HepG2 (cell line): Measurements from ENCODE around the gene MEF2A.

Experiments used
- CHD2 ChIP-seq: IDR thresholded peaks from 2 replicates; pipeline ENCODE4 v1.6.1; 2011; ENCODE audit warnings: low read depth, low read length, improper control_type of control experiment
- CTCF ChIP-seq: sonication (generic); formaldehyde crosslinking; IDR thresholded peaks from 2 replicates; pipeline ENCODE4 v1.5.0; 2020; ENCODE audit warnings: mild to moderate bottlenecking, missing genetic modification reagents, moderate library complexity
- EP300 ChIP-seq, 3 experiments: sonication (generic) in 1 of 3; formaldehyde crosslinking in 1 of 3; IDR thresholded peaks; 2 replicates each; pipeline versions ENCODE4 v1.5.1 to v1.6.1; 2011 to 2020; ENCODE audit warnings: low read depth in 2 of 3, low read length in 2 of 3, borderline replicate concordance in 1 of 3, improper control_type of control experiment in 1 of 3, mild to moderate bottlenecking in 1 of 3, missing genetic modification reagents in 1 of 3, moderate library complexity in 1 of 3
- GABPB1 ChIP-seq: IDR thresholded peaks from 2 replicates; pipeline ENCODE4 v1.6.1; 2016; ENCODE audit warnings: mild to moderate bottlenecking, missing genetic modification reagents, moderate library complexity, missing compliant biosample characterization
- MTF1 ChIP-seq: sonication (generic); formaldehyde crosslinking; IDR thresholded peaks from 2 replicates; pipeline ENCODE4 v1.5.0; 2020; ENCODE audit warnings: missing genetic modification reagents
- POLR2AphosphoS5 ChIP-seq: IDR thresholded peaks from 2 replicates; pipeline ENCODE4 v1.6.1; 2012; ENCODE audit warnings: low read depth, low read length
- RAD21 ChIP-seq: fragments of 450-650 bp; formaldehyde crosslinking; IDR thresholded peaks from 2 replicates; pipeline ENCODE4 v1.5.0; 2020; ENCODE audit warnings: mild to moderate bottlenecking
- TARDBP ChIP-seq: sonication (generic); formaldehyde crosslinking; IDR thresholded peaks from 2 replicates; pipeline ENCODE4 v1.8.0; 2022; ENCODE audit warnings: mild to moderate bottlenecking, missing genetic modification reagents
- ZBTB20 ChIP-seq: sonication (generic); formaldehyde crosslinking; IDR thresholded peaks from 2 replicates; pipeline ENCODE4 v1.8.1; 2023; ENCODE audit warnings: missing genetic modification reagents, low read depth, mild to moderate bottlenecking, borderline replicate concordance
- ZNF235 ChIP-seq: sonication (generic); formaldehyde crosslinking; IDR thresholded peaks from 2 replicates; pipeline ENCODE4 v1.8.1; 2023; ENCODE audit warnings: mild to moderate bottlenecking, missing genetic modification reagents, borderline replicate concordance
- TF ChIP-seq, protein P1 (sequence below): sonication (generic); formaldehyde crosslinking; IDR thresholded peaks from 2 replicates; pipeline ENCODE4 v1.8.0; 2022; ENCODE audit warnings: missing genetic modification reagents, mild to moderate bottlenecking, inconsistent platforms, borderline replicate concordance

GRCh38 chr15:99565049-99565298, 810 bp upstream of the MEF2A start:
- no peak; the same call in 1 of the 2 replicates for TF ChIP-seq RAD21 (CRISPR knock-in tag)
- no peak for TF ChIP-seq TARDBP (CRISPR knock-in tag)
- TF ChIP-seq POLR2AphosphoS5: no peak
- TF ChIP-seq CHD2: no peak
- no peak for TF ChIP-seq GABPB1 (CRISPR knock-in tag)
- TF ChIP-seq, protein P1, sequence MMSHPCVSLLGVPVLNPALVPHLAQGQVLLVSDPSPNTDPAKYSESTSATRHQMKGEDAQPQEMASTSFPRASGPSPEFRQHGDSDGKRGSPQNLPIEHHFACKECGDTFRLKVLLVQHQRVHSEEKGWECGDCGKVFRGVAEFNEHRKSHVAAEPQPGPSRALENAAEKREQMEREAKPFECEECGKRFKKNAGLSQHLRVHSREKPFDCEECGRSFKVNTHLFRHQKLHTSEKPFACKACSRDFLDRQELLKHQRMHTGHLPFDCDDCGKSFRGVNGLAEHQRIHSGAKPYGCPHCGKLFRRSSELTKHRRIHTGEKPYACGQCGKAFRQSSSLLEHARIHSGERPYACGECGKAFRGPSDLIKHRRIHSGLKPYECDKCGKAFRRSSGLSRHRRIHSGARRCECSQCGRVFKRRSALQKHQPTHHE: no peak
- no peak for TF ChIP-seq MTF1 (CRISPR knock-in tag)
- TF ChIP-seq CTCF (CRISPR knock-in tag): no peak
- TF ChIP-seq ZNF235: no peak
- no peak for TF ChIP-seq EP300 (IDR thresholded peaks at IDR 0.05; ENCODE audit: low read depth in 2 of 2, low read length in 2 of 2)
- TF ChIP-seq EP300 (CRISPR knock-in tag; IDR thresholded peaks at IDR 0.05; ENCODE audit: borderline replicate concordance): no peak
- TF ChIP-seq ZBTB20 (CRISPR knock-in tag): no peak
